HG02970 (cell line): ENCODE data around the gene FUT1.
A peak's percentile ranks its signal among the peaks of the same experiment; 100 is the strongest.

Experiments used
- ATAC-seq: cut with Tn5 transposase; IDR thresholded peaks from one replicate; pipeline ENCODE4 v1.9.1; 2021; ENCODE audit warnings: mild to moderate bottlenecking, moderate library complexity, moderate number of reproducible peaks; ENCODE audit not compliant: unreplicated experiment, low FRiP score

FUT1 gene

GRCh38 chr19:48742096-48742495 is 10.3 kb downstream of the FUT1 start:
- ATAC-seq, result no peak

GRCh38 chr19:48741129-48741999 is 11.1 kb downstream of the FUT1 start:
- no peak for ATAC-seq

- no peak for ATAC-seq
Measured at GRCh38 chr19:48740164-48740972, 12.1 kb downstream of the FUT1 start, which contains the start of gene RASIP1. Gene RASIP1, minus strand, starts transcription at chr19:48740610. Its CDS starts 328 bp downstream, at chr19:48740282.

- ATAC-seq, result no peak
Measured at GRCh38 chr19:48739404-48740163, 12.9 kb downstream of the FUT1 start.

- ATAC-seq, result peak; percentile 84
Measured at GRCh38 chr19:48738557-48739403, 13.7 kb downstream of the FUT1 start.

GRCh38 chr19:48737360-48737998 is 15.0 kb downstream of the FUT1 start:
- ATAC-seq, result no peak

GRCh38 chr19:48735031-48735615 is 17.3 kb downstream of the FUT1 start:
- no peak for ATAC-seq

- no peak for ATAC-seq
Measured at GRCh38 chr19:48734625-48735024, 17.8 kb downstream of the FUT1 start.

GRCh38 chr19:48731452-48731851 is 21.0 kb downstream of the FUT1 start:
- ATAC-seq, result no peak

GRCh38 chr19:48728911-48729664 is 23.4 kb downstream of the FUT1 start:
- no peak for ATAC-seq

- no peak for ATAC-seq
Measured at GRCh38 chr19:48726556-48726955, 25.9 kb downstream of the FUT1 start.

GRCh38 chr19:48724796-48725753 is 27.4 kb downstream of the FUT1 start:
- ATAC-seq, result no peak

GRCh38 chr19:48722196-48722708 is 30.2 kb downstream of the FUT1 start:
- no peak for ATAC-seq

GRCh38 chr19:48720613-48721296 is 31.7 kb downstream of the FUT1 start:
- ATAC-seq, result peak; percentile 61

GRCh38 chr19:48720251-48720612 is 32.2 kb downstream of the FUT1 start:
- no peak for ATAC-seq
